MM.1S (cell line): ENCODE measurements around the gene KCNIP1.

Experiments used
- DNase-seq: peaks from one replicate; pipeline ENCODE4 v3.0.0-alpha.2; 2015
- H2AFZ ChIP-seq: fragments of 300-600 bp; sonication (generic); 2 replicates; pipeline ENCODE4 v1.6.0; 2016; ENCODE audit warnings: antibody characterized with exemption, low read length
- H3F3A ChIP-seq: fragments of 300-600 bp; sonication (generic); 2 replicates; pipeline ENCODE4 v1.6.1; 2016; ENCODE audit warnings: mild to moderate bottlenecking, antibody characterized with exemption, low read length, moderate library complexity, mixed read lengths; ENCODE audit not compliant: insufficient read depth
- H3K27ac ChIP-seq: fragments of 300-600 bp; sonication (generic); 2 replicates; pipeline ENCODE4 v1.5.1; 2016; ENCODE audit warnings: mild to moderate bottlenecking, low read length
- H3K27me3 ChIP-seq: fragments of 300-600 bp; sonication (generic); replicated peaks from 2 replicates; pipeline ENCODE4 v1.6.0; 2016; ENCODE audit warnings: low read length; ENCODE audit not compliant: insufficient read depth
- H3K36me3 ChIP-seq: fragments of 300-600 bp; sonication (generic); replicated peaks from 2 replicates; pipeline ENCODE4 v1.6.1; 2016; ENCODE audit warnings: mild to moderate bottlenecking, low read length, mixed read lengths; ENCODE audit not compliant: insufficient read depth
- H3K4me1 ChIP-seq: fragments of 300-600 bp; sonication (generic); 2 replicates; pipeline ENCODE4 v1.6.1; 2016; ENCODE audit warnings: low read length, mixed read lengths
- H3K4me2 ChIP-seq: fragments of 300-600 bp; sonication (generic); 2 replicates; pipeline ENCODE4 v1.6.0; 2016; ENCODE audit warnings: low read depth, low read length
- H3K4me3 ChIP-seq: fragments of 300-600 bp; sonication (generic); 2 replicates; pipeline ENCODE4 v1.5.1; 2016; ENCODE audit warnings: low read length, mixed read lengths
- H3K79me2 ChIP-seq: fragments of 300-600 bp; sonication (generic); 2 replicates; pipeline ENCODE4 v1.6.1; 2016; ENCODE audit warnings: mixed run types, low read length, mixed read lengths
- H3K9ac ChIP-seq: fragments of 300-600 bp; sonication (generic); 2 replicates; pipeline ENCODE4 v1.6.1; 2016; ENCODE audit warnings: low read length, mixed read lengths
- H3K9me2 ChIP-seq: fragments of 300-600 bp; sonication (generic); replicated peaks from 2 replicates; pipeline ENCODE4 v1.6.1; 2016; ENCODE audit warnings: mild to moderate bottlenecking, low read length, mixed read lengths; ENCODE audit not compliant: insufficient read depth
- H3K9me3 ChIP-seq: fragments of 300-600 bp; sonication (generic); replicated peaks from 2 replicates; pipeline ENCODE4 v1.6.1; 2016; ENCODE audit warnings: mild to moderate bottlenecking, low read length, mixed read lengths; ENCODE audit not compliant: insufficient read depth
- H4K20me1 ChIP-seq: fragments of 300-600 bp; sonication (generic); 2 replicates; pipeline ENCODE4 v1.6.1; 2016; ENCODE audit warnings: mild to moderate bottlenecking, low read length, moderate library complexity, mixed read lengths; ENCODE audit not compliant: insufficient read depth
- CTCF ChIP-seq: fragments of 300-600 bp; sonication (generic); IDR thresholded peaks from 2 replicates; pipeline ENCODE4 v1.5.1; 2016; ENCODE audit warnings: antibody characterized with exemption, low read length, mixed read lengths
- EZH2 ChIP-seq: fragments of 300-600 bp; sonication (generic); optimal IDR thresholded peaks from 2 replicates; pipeline ENCODE3; 2017; ENCODE audit warnings: low read depth, mild to moderate bottlenecking, antibody characterized with exemption, low read length, mixed read lengths
- EZH2phosphoT487 ChIP-seq: fragments of 300-600 bp; sonication (generic); IDR thresholded peaks from 2 replicates; pipeline ENCODE4 v1.6.1; 2018; ENCODE audit warnings: antibody characterized with exemption, low read length

Gene KCNIP1

GRCh38 chr5:170750791-170751190 lies 247.0 kb downstream of the KCNIP1 start:
- Histone ChIP-seq H3K79me2 (no peaks in the 10 kb centered on the region), H3K9me3 (no peaks in the 10 kb centered on the region), H2AFZ (no peak overlapping the region), H3K9ac (no peak overlapping the region), H3K4me2 (no peak overlapping the region), H3K4me1 (peaks cover 9% of the 10 kb centered on the region), H3K27ac (no peak overlapping the region), H3K27me3 (no peaks in the 10 kb centered on the region), H3K4me3 (no peak overlapping the region), H3K9me2 (no peaks in the 10 kb centered on the region), H3K36me3 (no peaks in the 10 kb centered on the region), H3F3A (peaks cover 5% of the 10 kb centered on the region; the same call in 1 of the 2 replicates), H4K20me1 (no peaks in the 10 kb centered on the region)
- TF ChIP-seq EZH2phosphoT487 (no peak), EZH2 (no peak), CTCF (no peak)
- no peak for DNase-seq

- Histone ChIP-seq H3K9me2 (no peaks in the 10 kb centered on the region), H2AFZ (no peak overlapping the region), H3K4me1 (peaks cover under 1% of the 10 kb centered on the region; the same call in 1 of the 2 replicates), H3F3A (no peaks in the 10 kb centered on the region), H3K27me3 (no peaks in the 10 kb centered on the region), H3K9me3 (no peaks in the 10 kb centered on the region), H3K27ac (no peak overlapping the region), H3K79me2 (no peaks in the 10 kb centered on the region), H4K20me1 (no peaks in the 10 kb centered on the region), H3K9ac (no peak overlapping the region), H3K36me3 (no peaks in the 10 kb centered on the region), H3K4me3 (no peak overlapping the region), H3K4me2 (no peak overlapping the region)
- DNase-seq = no peak
- TF ChIP-seq EZH2phosphoT487 = no peak
- no peak for TF ChIP-seq CTCF
- no peak for TF ChIP-seq EZH2
Observed at GRCh38 chr5:170751631-170752030, 247.8 kb downstream of the KCNIP1 start.

GRCh38 chr5:170752257-170753215 lies 248.7 kb downstream of the KCNIP1 start:
- Histone ChIP-seq H3K9me2 (no peaks in the 10 kb centered on the region), H3K4me2 (no peak overlapping the region), H3F3A (no peaks in the 10 kb centered on the region), H3K79me2 (no peaks in the 10 kb centered on the region), H3K36me3 (no peaks in the 10 kb centered on the region), H4K20me1 (no peaks in the 10 kb centered on the region), H3K4me3 (no peak overlapping the region), H3K4me1 (no peaks in the 10 kb centered on the region), H3K27me3 (no peaks in the 10 kb centered on the region), H2AFZ (no peak overlapping the region), H3K9ac (no peak overlapping the region), H3K9me3 (no peaks in the 10 kb centered on the region), H3K27ac (no peak overlapping the region)
- TF ChIP-seq CTCF = no peak
- DNase-seq = no peak
